Activated CD4-positive, alpha-beta T cell treated with anti-CD3 and anti-CD28 coated beads for 36 hours (primary cell): Measurements from ENCODE around the gene PPP1R14D. TPM values are rescaled to one million over a fixed set of nuclear protein-coding genes. Genes with fewer than 3 reads are reported as not detected.
"Not testable (repeated sequence)": the region's sequence is repeated elsewhere in the genome, so short reads cannot be mapped to it uniquely, and the experiment has no call there.

Experiments used
- ATAC-seq: fragments of 200-7000 bp; cut with Tn5 transposase; one replicate; pipeline ENCODE4 v1.10.0; 2021; ENCODE audit warnings: mild to moderate bottlenecking, moderate library complexity
- CTCF ChIA-PET: fragments of 350-600 bp; sonication (Branson Sonifier 250); formaldehyde crosslinking; loops from one replicate; lab custom pipeline; 2021; ENCODE audit warnings: antibody characterized with exemption; lab: Charles Lee
- POLR2A ChIA-PET: fragments of 350-600 bp; sonication (Branson Sonifier 250); formaldehyde crosslinking; loops from one replicate; lab custom pipeline; 2021; ENCODE audit warnings: antibody characterized with exemption, inconsistent platforms; lab: Charles Lee
- DNase-seq: peaks from one replicate; pipeline ENCODE4 v3.0.0-alpha.2; 2020
- H3K27ac Mint-ChIP-seq: one replicate; pipeline ENCODE4 v1.8.0; 2021; ENCODE audit warnings: mixed read lengths
- H3K27me3 Mint-ChIP-seq: one replicate; pipeline ENCODE4 v1.8.0; 2021; ENCODE audit warnings: mixed read lengths
- H3K36me3 Mint-ChIP-seq: one replicate; pipeline ENCODE4 v1.8.0; 2021; ENCODE audit warnings: low read depth, mixed read lengths
- H3K4me1 Mint-ChIP-seq: one replicate; pipeline ENCODE4 v1.8.0; 2021; ENCODE audit warnings: mixed read lengths
- H3K4me3 Mint-ChIP-seq: one replicate; pipeline ENCODE4 v1.8.0; 2021; ENCODE audit warnings: mild to moderate bottlenecking, moderate library complexity, mixed read lengths
- H3K9me3 Mint-ChIP-seq: one replicate; pipeline ENCODE4 v1.8.0; 2021; ENCODE audit warnings: low read depth, mixed read lengths
- intact Hi-C, 2 experiments: fragments of 100-400 bp; cut with DNase I in 1 of 2; cut with micrococcal nuclease in 1 of 2; formaldehyde crosslinking; loops; one replicate each; pipeline versions ENCODE4 v1.14.2 to v1.15.1; 2022 to 2024; cut with DNase I, micrococcal nuclease
- total RNA-seq, 2 experiments: library from RNA; stranded (reverse); gene quantifications; one replicate each; pipeline ENCODE4 v1.2.3, GENCODE V29; 2021

PPP1R14D gene
- total RNA-seq, 2 experiments from 2014 or later, result not detected

DNA sequence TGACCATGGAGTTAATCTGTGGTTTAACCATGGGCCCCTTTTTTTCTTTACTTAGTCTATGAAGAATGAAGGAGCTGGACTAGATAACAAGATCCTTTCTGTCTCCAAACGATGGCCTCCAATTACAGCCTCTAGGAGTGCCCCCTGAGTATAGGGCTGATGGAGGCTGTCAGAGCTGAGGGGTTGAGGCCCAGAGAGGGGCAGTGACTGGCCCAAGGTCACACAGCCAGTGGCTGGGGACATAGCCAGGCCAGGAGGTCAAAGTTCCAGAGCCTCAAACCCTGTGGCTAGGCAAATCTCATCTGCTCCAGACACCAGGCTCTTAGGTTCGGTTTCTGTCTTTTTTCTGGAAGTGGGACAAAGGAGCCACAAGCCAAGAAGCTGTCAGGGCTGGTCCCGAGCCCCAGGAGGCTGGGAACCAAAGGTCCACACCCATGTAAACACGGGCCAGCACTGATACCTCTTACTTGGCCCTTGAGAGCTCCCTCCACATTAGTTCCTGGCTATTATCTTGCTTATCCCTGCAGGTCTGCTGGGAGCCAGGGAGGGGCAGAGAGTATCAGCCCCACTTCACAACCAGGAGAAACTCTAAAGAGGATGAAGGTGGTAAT, 35.3 kb upstream of the PPP1R14D start:
- Mint-ChIP-seq H3K27ac (no peak overlapping the region), H3K9me3 (no peaks in the 10 kb centered on the region), H3K27me3 (no peaks in the 10 kb centered on the region), H3K4me3 (no peak overlapping the region), H3K36me3 (no peaks in the 10 kb centered on the region), H3K4me1 (peaks cover 3% of the 10 kb centered on the region)
- ChIA-PET CTCF (interaction anchor here (0.5 to 1.8 kb wide), 3 partner anchors 20 to 28 kb away, joined by 3 to 9 read pairs (median 3); no protein-coding TSS in a partner anchor), POLR2A (interaction anchor here (1.1 kb wide), 1 partner anchor 24 kb away, joined by 3 read pairs; no protein-coding TSS in a partner anchor)
- intact Hi-C loops, result no loop called here
- DNase-seq (no peak), ATAC-seq (no peak)

DNA sequence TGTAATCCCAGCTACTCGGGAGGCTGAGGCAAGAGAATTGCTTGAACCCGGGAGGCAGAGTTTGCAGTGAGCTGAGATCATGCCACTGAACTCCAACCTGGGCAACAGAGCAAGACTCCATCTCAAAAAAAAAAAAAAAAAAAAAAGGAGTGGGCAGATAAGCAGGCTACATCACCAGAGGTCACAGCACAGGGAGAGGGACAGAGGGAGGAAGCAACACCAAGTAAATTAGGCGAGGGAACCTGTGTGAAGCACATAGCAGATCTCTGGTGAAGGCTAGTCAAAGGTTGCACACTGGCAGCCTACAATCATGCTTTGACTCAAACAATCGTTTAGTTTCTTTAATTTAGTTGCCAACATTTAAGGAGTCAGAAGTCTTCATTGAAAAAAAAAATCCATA, 32.6 kb upstream of the PPP1R14D start:
- H3K36me3 Mint-ChIP-seq, result not testable (repeated sequence)

DNA sequence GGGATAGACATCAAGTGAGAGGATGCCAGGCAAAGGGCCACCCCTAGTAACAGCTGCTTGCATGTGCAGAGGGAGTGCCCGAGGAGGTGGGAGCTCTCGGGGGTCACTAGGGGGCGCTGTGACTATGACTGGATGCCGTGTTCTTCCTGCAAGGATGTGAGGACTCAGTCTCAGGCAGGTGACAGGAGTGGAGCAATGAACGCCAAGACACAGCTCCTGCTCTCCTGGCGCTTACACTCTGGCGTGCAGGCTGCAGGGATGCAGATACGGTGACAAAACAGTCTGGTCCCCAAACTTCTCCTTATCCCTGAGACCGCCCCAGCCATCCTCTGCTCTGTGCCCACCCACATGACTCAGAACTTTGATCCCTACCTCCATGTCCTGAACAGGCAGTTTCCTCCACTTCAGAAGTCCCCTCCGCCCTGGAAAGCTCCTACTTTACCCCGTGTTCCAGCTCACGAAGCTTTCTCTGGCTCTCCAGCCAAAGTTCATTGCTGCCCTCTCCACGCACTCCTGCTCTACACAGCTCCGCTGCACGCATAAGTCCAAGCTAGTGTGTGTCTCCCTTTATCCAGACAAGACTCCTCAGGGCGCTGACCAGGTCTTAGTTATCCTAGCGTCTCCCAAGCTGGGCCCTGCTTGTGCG, 30.8 kb upstream of the PPP1R14D start:
- H3K36me3 Mint-ChIP-seq, result peaks cover 2% of the 10 kb centered on the region
- DNase-seq, result peak; percentile 94
- no peaks in the 10 kb centered on the region for H3K27me3 Mint-ChIP-seq
- intact Hi-C loops, result loop anchor here (1.0 to 2.0 kb wide), 3 partner anchors 35 to 326 kb away; partner anchors contain the start of gene VPS18 (in 1 of the 2)
- H3K4me3 Mint-ChIP-seq, result no peak overlapping the region
- no peaks in the 10 kb centered on the region for H3K9me3 Mint-ChIP-seq
- no peak overlapping the region for H3K27ac Mint-ChIP-seq
- ChIA-PET POLR2A (interaction anchor here (0.8 to 2.4 kb wide), 3 partner anchors 14 to 35 kb away, joined by 4 to 19 read pairs (median 5); partner anchors contain the start of genes RHOV and VPS18), CTCF (interaction anchor here (0.6 to 9.2 kb wide), 35 partner anchors 8 to 619 kb away, joined by 3 to 268 read pairs (median 3); partner anchors contain the start of genes CHAC1, CHP1, EXD1 and SPINT1)
- ATAC-seq, result peak; percentile 90
- peaks cover 3% of the 10 kb centered on the region for H3K4me1 Mint-ChIP-seq

More for the DNA sequence above, 32.6 kb upstream of the PPP1R14D start:
- H3K9me3 Mint-ChIP-seq, DNase-seq, H3K27ac Mint-ChIP-seq, ATAC-seq, H3K27me3 Mint-ChIP-seq, H3K4me3 Mint-ChIP-seq, H3K4me1 Mint-ChIP-seq, POLR2A ChIA-PET, intact Hi-C loops: not testable (repeated sequence)
- CTCF ChIA-PET, result interaction anchor here (1.3 to 9.2 kb wide), 3 partner anchors 17 to 36 kb away, joined by 4 to 268 read pairs (median 32); partner anchors contain the start of genes SPINT1 and VPS18

DNA sequence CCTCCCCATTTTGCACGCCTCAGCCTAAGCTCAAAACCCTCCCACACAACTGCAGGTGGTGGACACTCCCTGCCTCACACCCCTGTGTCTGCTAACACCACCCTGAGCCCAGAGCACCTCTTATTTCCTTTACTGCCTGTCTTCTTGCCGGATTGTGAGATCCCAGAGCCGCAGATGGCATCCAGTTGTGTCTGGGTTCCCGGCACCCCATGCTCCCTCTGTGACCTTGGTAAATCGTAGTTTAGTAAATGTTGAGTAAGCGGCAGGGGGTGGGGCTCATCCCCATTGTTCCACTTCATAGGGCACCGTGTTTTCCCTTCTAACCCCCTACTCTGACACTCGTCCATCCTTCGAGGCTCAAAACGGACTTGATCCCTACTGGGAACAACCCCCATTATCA, 30.2 kb upstream of the PPP1R14D start:
- Mint-ChIP-seq H3K27me3 (no peaks in the 10 kb centered on the region), H3K9me3 (no peaks in the 10 kb centered on the region), H3K27ac (no peak overlapping the region), H3K4me1 (peaks cover 3% of the 10 kb centered on the region), H3K4me3 (no peak overlapping the region), H3K36me3 (peaks cover 2% of the 10 kb centered on the region)
- ChIA-PET CTCF (interaction anchor here (0.6 to 9.2 kb wide), 30 partner anchors 9 to 618 kb away, joined by 3 to 268 read pairs (median 4); partner anchors contain the start of genes CHAC1, CHP1, EXD1 and SPINT1), POLR2A (interaction anchor here (1.0 to 2.4 kb wide), 2 partner anchors 34 to 36 kb away, joined by 4 to 19 read pairs; partner anchors contain the start of gene VPS18)
- no peak for ATAC-seq
- no peak for DNase-seq
- intact Hi-C loops, result loop anchor here (1.0 to 2.0 kb wide), 3 partner anchors 36 to 327 kb away; partner anchors contain the start of gene VPS18 (in 1 of the 2)

DNA sequence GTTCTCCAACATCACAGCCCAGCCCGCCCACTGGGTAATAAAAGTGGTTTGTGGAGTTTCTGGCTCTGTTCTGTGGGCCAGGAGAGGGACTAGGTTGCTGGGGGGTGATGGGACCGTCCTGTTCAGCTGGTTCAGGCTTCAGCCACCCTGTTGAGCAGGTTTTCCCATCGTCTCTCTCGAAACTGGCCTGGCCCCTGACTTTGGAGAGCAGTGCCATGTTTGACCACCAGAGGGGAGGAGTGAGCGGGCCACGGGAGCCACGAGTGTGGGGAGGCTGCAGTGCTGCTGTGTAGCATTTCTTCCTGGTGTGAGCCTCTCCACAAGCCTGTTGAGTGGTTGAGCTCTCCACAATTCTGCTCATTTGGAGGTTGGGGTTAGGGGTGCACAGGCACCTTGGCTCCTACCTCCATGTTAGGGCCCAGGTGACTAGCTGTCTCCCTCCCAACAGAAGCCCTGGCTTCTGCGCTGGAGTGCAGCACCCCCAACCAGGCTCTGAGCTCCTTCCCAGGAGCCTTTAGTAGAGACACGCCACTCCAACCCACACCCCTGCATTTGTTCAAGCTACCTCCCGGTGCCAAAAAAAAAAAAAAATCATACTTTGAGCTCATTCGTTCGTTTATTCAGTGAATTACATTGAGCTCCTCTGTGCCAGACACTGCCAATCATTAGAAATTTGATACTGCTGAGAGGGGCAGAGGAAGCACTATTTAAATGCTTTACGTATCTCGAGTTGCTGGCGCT, 29.3 kb upstream of the PPP1R14D start:
- no peaks in the 10 kb centered on the region for H3K27me3 Mint-ChIP-seq
- H3K9me3 Mint-ChIP-seq, result no peaks in the 10 kb centered on the region
- peaks cover 2% of the 10 kb centered on the region for H3K36me3 Mint-ChIP-seq
- POLR2A ChIA-PET, result interaction anchor here (0.8 to 2.4 kb wide), 3 partner anchors 20 to 40 kb away, joined by 4 to 19 read pairs (median 4); partner anchors contain the start of gene VPS18
- H3K4me3 Mint-ChIP-seq, result no peak overlapping the region
- intact Hi-C loops, result loop anchor here in 1 of 2 experiments (1.0 to 2.0 kb wide), 2 partner anchors 37 to 165 kb away; partner anchors contain the start of gene VPS18
- DNase-seq (peak; percentile 89), ATAC-seq (peak; percentile 94)
- H3K27ac Mint-ChIP-seq, result no peak overlapping the region
- H3K4me1 Mint-ChIP-seq, result peaks cover 3% of the 10 kb centered on the region
- CTCF ChIA-PET, result interaction anchor here (0.5 to 9.2 kb wide), 38 partner anchors 10 to 1519 kb away, joined by 3 to 268 read pairs (median 4); partner anchors contain the start of genes CCDC32, CHP1, DNAJC17 and EXD1

DNA sequence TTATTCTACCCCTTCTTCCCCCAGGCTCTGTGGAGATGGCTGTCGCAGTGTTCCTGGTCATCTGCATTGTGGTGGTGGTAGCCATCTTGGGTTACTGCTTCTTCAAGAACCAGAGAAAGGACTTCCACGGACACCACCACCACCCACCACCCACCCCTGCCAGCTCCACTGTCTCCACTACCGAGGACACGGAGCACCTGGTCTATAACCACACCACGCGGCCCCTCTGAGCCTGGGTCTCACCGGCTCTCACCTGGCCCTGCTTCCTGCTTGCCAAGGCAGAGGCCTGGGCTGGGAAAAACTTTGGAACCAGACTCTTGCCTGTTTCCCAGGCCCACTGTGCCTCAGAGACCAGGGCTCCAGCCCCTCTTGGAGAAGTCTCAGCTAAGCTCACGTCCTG, 28.2 kb upstream of the PPP1R14D start:
- Mint-ChIP-seq H3K4me3 (no peak overlapping the region), H3K9me3 (no peaks in the 10 kb centered on the region), H3K4me1 (peaks cover 3% of the 10 kb centered on the region), H3K27me3 (no peaks in the 10 kb centered on the region), H3K36me3 (peaks cover 2% of the 10 kb centered on the region), H3K27ac (no peak overlapping the region)
- DNase-seq (no peak), ATAC-seq (no peak)
- ChIA-PET POLR2A (no interaction called here), CTCF (interaction anchor here (0.5 to 9.2 kb wide), 12 partner anchors 13 to 692 kb away, joined by 3 to 268 read pairs (median 6); partner anchors contain the start of genes DNAJC17, SPINT1, VPS18 and ZFYVE19)
- intact Hi-C loops, result loop anchor here in 1 of 2 experiments (1.0 kb wide), 1 partner anchor 38 kb away; the partner anchor contains the start of gene VPS18

DNA sequence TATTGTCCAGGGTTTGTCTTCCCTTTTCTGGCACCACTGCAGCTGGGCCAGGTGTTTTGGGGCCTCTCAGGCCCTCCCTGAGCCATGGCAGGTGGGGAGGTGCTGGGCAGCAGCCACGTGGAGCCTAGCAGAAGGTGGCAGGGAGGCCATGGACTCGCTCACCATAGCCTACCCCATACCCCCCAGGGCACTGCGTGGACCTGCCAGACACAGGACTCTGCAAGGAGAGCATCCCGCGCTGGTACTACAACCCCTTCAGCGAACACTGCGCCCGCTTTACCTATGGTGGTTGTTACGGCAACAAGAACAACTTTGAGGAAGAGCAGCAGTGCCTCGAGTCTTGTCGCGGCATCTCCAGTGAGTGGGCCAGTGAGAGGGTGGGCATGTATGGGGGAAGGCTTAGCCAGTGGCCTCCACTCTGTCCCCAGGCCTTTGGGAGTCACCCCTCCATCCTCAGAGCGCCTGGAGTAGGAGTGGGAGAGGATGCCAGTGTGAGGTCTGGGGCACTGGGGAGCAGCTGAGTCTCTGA, 27.3 kb upstream of the PPP1R14D start:
- POLR2A ChIA-PET, result no interaction called here
- no peaks in the 10 kb centered on the region for H3K9me3 Mint-ChIP-seq
- no peak overlapping the region for H3K27ac Mint-ChIP-seq
- intact Hi-C loops, result no loop called here
- no peak overlapping the region for H3K4me3 Mint-ChIP-seq
- H3K4me1 Mint-ChIP-seq, result peaks cover 3% of the 10 kb centered on the region
- H3K27me3 Mint-ChIP-seq, result no peaks in the 10 kb centered on the region
- CTCF ChIA-PET, result interaction anchor here (5.7 to 9.2 kb wide), 3 partner anchors 35 to 49 kb away, joined by 65 to 268 read pairs (median 150); partner anchors contain the start of gene VPS18
- DNase-seq (no peak), ATAC-seq (no peak)
- H3K36me3 Mint-ChIP-seq, result peaks cover 2% of the 10 kb centered on the region

DNA sequence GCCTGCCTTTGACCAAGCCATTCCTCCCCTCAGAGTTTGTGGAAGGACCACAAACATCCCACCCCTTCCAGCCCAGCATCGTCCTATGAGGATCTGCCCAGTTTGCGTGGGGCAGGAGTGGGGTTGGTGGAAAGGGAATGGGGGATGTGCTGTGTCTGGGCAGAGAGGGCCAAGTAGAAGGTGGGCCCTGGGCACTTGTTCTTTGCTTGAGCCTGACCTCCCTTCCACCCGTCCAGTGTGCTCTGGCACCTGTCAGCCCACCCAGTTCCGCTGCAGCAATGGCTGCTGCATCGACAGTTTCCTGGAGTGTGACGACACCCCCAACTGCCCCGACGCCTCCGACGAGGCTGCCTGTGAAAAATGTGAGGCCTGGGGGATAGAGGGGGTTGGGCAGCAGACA, 25.7 kb upstream of the PPP1R14D start:
- intact Hi-C loops, result no loop called here
- Mint-ChIP-seq H3K27ac (no peak overlapping the region), H3K36me3 (peaks cover 2% of the 10 kb centered on the region), H3K4me1 (peaks cover under 1% of the 10 kb centered on the region), H3K4me3 (no peak overlapping the region), H3K9me3 (no peaks in the 10 kb centered on the region), H3K27me3 (no peaks in the 10 kb centered on the region)
- DNase-seq (no peak), ATAC-seq (no peak)
- ChIA-PET CTCF (interaction anchor here (1.2 to 9.2 kb wide), 3 partner anchors 26 to 43 kb away, joined by 5 to 268 read pairs (median 150); partner anchors contain the start of genes PPP1R14D and VPS18), POLR2A (no interaction called here)

DNA sequence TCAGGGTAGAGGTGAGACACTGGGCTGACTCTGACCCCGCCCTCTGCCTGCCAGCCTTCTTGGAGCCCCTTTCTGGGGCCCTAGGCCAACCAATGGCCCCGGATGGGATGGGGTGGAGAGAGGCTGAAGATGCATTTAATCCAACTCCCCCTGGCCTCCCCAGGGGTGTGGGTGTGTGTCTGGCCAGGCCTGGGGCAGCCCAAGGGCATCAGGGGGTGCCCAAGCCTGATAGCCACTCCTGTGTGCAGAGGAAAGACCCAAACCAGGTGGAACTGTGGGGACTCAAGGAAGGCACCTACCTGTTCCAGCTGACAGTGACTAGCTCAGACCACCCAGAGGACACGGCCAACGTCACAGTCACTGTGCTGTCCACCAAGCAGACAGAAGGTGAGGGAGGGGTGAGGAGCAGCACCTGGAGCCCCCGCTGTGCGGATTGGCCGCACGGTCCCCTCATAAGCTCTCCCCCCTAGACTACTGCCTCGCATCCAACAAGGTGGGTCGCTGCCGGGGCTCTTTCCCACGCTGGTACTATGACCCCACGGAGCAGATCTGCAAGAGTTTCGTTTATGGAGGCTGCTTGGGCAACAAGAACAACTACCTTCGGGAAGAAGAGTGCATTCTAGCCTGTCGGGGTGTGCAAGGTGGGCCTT, 24.9 kb upstream of the PPP1R14D start:
- intact Hi-C loops, result no loop called here
- no peak overlapping the region for H3K27ac Mint-ChIP-seq
- ChIA-PET POLR2A (no interaction called here), CTCF (interaction anchor here (8.2 kb wide), 1 partner anchor 37 kb away, joined by 150 read pairs; no protein-coding TSS in a partner anchor)
- H3K9me3 Mint-ChIP-seq, result no peaks in the 10 kb centered on the region
- DNase-seq (no peak), ATAC-seq (no peak)
- no peaks in the 10 kb centered on the region for H3K4me1 Mint-ChIP-seq
- H3K4me3 Mint-ChIP-seq, result no peak overlapping the region
- no peaks in the 10 kb centered on the region for H3K27me3 Mint-ChIP-seq
- peaks cover 2% of the 10 kb centered on the region for H3K36me3 Mint-ChIP-seq

DNA sequence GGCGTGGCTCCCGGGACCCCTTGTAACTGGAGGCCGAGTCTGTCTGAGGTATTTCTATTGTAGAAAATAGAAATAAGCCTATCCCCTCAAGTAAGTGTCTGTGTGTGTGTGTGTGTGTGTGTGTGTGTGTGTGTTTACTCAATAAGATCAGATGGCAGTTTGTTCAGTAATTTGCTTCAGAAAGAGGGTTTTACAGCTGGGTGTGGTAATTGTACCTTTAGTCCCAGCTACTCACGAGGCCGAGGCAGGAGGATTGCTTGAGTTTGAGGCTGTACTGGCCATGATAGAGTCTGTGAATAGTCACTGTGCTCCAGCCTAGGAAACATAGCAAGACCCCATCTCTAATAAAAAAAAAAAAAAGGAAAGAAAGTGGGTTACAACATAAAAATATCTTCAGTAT, 24.0 kb upstream of the PPP1R14D start:
- ATAC-seq, result no peak
- peaks cover 3% of the 10 kb centered on the region for H3K4me1 Mint-ChIP-seq
- POLR2A ChIA-PET, result no interaction called here

More for the DNA sequence above, 24.0 kb upstream of the PPP1R14D start:
- CTCF ChIA-PET, result interaction anchor here (1.0 to 8.2 kb wide), 2 partner anchors 38 to 42 kb away, joined by 3 to 150 read pairs; partner anchors contain the start of gene VPS18
- no peak for DNase-seq
- intact Hi-C loops, result no loop called here
- no peaks in the 10 kb centered on the region for H3K27me3 Mint-ChIP-seq
- H3K27ac Mint-ChIP-seq, result no peak overlapping the region
- no peak overlapping the region for H3K4me3 Mint-ChIP-seq
- H3K36me3 Mint-ChIP-seq, result peaks cover 2% of the 10 kb centered on the region
- no peaks in the 10 kb centered on the region for H3K9me3 Mint-ChIP-seq
